Progenitor cell of endocrine pancreas (in vitro differentiated cells): ENCODE measurements around the gene TMEM43. TPM values are rescaled to one million over a fixed set of nuclear protein-coding genes. Genes with fewer than 3 reads are reported as not detected.

ENCODE experiments used
- DNase-seq: peaks from one replicate; pipeline ENCODE4 v3.0.0; 2021; ENCODE audit warnings: low spot score; ENCODE audit not compliant: unreplicated experiment
- H3K27ac Mint-ChIP-seq: 2 replicates; pipeline ENCODE4 v1.8.0; 2021; ENCODE audit warnings: mild to moderate bottlenecking, moderate library complexity, mixed read lengths
- H3K27me3 Mint-ChIP-seq: 2 replicates; pipeline ENCODE4 v1.8.0; 2021; ENCODE audit warnings: mixed read lengths
- H3K36me3 Mint-ChIP-seq: 2 replicates; pipeline ENCODE4 v1.8.0; 2022; ENCODE audit warnings: mixed read lengths; ENCODE audit not compliant: insufficient read depth
- H3K4me1 Mint-ChIP-seq: 2 replicates; pipeline ENCODE4 v1.8.0; 2021; ENCODE audit warnings: low read depth, mixed read lengths
- H3K4me3 Mint-ChIP-seq: 2 replicates; pipeline ENCODE4 v1.8.0; 2021; ENCODE audit warnings: low read depth, mild to moderate bottlenecking, moderate library complexity, mixed read lengths
- H3K9me3 Mint-ChIP-seq: 2 replicates; pipeline ENCODE4 v1.8.0; 2021; ENCODE audit warnings: low read depth, mixed read lengths
- total RNA-seq: library from RNA; stranded (reverse); gene quantifications from 2 replicates; pipeline ENCODE4 v1.2.1, GENCODE V29; 2021
- TF ChIP-seq, protein P1 (sequence below): fragments of 200-600 bp; sonication (generic); IDR thresholded peaks from one replicate; pipeline ENCODE4 v1.5.0; 2021; ENCODE audit warnings: antibody characterized with exemption, mild to moderate bottlenecking; ENCODE audit not compliant: unreplicated experiment

Gene TMEM43
- total RNA-seq, 1 donor from 2014 or later: 40.0 TPM

DNA sequence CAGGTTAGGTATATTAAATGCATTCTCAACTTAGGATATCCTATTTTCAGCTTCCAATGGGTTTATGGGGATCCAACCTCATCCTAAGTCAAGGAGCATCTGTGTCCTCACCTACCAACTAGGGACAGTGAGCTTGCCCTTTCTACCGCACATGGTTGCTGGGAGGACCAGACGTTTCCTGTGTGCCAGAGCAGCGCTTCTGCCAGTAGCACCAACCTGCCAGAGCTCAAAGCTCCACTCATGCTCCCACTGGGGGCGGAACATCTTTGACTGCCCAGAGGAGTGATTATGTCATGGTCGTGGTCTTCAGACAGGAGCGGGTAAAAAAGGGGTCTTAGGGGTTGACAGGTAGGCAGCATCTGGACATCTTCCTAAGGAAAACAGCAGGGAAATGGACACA is 28.8 kb downstream of the TMEM43 start:
- H3K9me3 Mint-ChIP-seq: no peaks in the 10 kb centered on the region
- H3K4me1 Mint-ChIP-seq: no peaks in the 10 kb centered on the region
- H3K36me3 Mint-ChIP-seq: peaks cover 21% of the 10 kb centered on the region
- H3K27me3 Mint-ChIP-seq: no peaks in the 10 kb centered on the region
- H3K27ac Mint-ChIP-seq: no peak overlapping the region
- no peak for DNase-seq
- no peak overlapping the region for H3K4me3 Mint-ChIP-seq
- TF ChIP-seq, protein P1, sequence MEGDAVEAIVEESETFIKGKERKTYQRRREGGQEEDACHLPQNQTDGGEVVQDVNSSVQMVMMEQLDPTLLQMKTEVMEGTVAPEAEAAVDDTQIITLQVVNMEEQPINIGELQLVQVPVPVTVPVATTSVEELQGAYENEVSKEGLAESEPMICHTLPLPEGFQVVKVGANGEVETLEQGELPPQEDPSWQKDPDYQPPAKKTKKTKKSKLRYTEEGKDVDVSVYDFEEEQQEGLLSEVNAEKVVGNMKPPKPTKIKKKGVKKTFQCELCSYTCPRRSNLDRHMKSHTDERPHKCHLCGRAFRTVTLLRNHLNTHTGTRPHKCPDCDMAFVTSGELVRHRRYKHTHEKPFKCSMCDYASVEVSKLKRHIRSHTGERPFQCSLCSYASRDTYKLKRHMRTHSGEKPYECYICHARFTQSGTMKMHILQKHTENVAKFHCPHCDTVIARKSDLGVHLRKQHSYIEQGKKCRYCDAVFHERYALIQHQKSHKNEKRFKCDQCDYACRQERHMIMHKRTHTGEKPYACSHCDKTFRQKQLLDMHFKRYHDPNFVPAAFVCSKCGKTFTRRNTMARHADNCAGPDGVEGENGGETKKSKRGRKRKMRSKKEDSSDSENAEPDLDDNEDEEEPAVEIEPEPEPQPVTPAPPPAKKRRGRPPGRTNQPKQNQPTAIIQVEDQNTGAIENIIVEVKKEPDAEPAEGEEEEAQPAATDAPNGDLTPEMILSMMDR: no peak

DNA sequence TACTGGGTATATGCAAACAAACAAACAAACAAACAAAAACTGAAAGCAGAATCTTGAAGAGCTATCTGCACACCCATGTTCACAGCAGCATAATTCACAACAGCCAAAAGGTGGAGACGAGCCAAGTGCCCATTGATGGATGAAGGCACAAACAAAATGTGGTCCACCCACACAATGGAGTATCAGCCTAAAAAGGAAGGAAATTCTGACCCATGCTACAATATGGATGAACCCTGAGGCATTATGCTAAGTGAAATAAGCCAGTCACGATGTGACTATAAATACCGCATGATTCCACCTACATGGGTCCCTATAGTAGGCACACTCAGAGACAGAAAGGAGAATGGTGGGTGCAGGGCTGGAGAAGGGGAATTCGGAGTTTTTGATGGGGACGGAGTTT is 29.4 kb downstream of the TMEM43 start:
- Mint-ChIP-seq H3K9me3 (no peaks in the 10 kb centered on the region), H3K36me3 (peaks cover 25% of the 10 kb centered on the region)

DNA sequence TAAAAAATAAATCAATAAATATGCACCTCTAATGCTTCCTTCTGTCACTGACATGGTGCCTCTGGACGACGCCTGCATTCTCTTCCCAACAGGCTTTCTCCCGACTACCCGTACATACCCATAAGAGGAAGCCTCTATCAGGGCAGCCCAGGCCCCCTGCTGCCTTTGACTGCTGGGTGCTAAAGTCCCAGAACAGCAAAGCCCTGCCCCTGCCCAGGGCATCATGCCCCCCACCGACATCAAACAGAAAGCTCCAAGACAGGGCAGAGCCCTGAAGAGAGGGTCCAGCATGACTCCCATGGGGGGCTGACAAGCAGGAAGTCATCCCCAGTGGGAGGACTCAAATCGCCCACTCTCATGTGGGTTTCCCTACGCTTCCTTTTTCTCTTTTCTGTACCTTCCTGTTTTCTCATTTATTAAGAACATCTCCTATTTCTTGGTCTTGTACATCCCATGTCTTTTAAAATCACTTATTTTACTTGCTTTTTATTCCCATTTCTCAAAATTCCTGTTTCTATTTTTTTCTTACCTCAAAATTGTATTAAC is 30.1 kb downstream of the TMEM43 start:
- Mint-ChIP-seq H3K9me3 (no peaks in the 10 kb centered on the region), H3K36me3 (peaks cover 27% of the 10 kb centered on the region), H3K4me1 (no peaks in the 10 kb centered on the region), H3K27ac (no peak overlapping the region), H3K27me3 (no peaks in the 10 kb centered on the region), H3K4me3 (no peak overlapping the region)
- no peak for DNase-seq
- TF ChIP-seq, protein P1: no peak

More for the DNA sequence above, 29.4 kb downstream of the TMEM43 start:
- H3K4me1 Mint-ChIP-seq: no peaks in the 10 kb centered on the region
- no peak overlapping the region for H3K27ac Mint-ChIP-seq
- H3K4me3 Mint-ChIP-seq: no peak overlapping the region
- TF ChIP-seq, protein P1: no peak
- no peak for DNase-seq
- no peaks in the 10 kb centered on the region for H3K27me3 Mint-ChIP-seq

DNA sequence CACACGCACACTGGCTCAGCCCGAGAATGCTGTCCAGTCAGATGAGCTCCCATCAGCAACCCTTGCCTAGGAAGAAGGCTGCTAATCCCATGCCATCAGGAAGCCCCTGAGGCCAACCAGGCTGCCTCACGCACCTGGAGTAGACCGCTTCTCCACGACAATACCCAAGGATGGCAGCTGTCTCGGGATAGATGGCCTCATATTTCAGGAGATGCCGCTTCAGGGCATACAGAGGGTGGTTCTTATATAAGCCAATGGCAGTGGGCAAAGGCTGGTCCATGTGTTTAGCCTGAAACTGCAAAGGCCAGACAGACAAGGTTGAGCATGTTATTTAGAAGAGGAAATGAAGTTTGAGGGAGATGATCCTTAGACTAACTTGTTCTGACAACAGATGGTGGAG is 31.3 kb downstream of the TMEM43 start:
- Mint-ChIP-seq H3K4me1 (no peaks in the 10 kb centered on the region), H3K27ac (no peak overlapping the region), H3K36me3 (peaks cover 36% of the 10 kb centered on the region), H3K9me3 (peaks cover 4% of the 10 kb centered on the region), H3K4me3 (no peak overlapping the region), H3K27me3 (no peaks in the 10 kb centered on the region)
- no peak for DNase-seq
- TF ChIP-seq, protein P1: no peak

DNA sequence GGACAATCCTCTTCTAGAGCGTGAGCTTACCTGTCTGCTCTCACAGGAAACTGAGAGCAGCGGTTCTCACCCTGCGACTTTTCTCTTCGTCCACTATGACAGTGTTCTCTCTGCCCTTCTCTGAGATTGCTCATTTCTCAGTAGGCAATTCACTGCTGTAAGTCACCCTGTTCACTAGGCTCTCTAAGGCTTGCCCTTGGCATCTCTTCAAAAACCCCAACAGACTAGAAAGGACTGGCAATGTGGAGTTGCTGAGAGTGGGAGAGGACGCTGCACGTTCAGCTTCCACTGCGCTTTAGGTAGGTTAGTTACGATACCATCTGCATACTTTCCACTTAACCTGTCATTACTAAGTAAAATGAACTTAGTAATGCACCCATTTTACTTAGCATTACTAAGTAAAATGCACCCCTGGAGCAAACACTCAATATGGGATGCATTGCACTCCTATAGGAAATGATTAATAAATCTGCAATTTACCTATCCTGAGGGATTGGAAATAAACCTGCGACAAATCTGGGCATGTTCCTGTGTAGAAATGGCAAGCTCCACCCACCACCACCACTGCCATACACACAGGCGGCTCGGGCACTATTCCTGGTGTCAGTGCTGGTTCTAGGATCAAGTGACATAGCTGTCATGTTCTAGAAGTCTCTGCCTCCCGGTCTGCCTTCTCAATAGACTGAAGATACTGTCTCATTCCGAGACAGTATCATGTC is 32.1 kb downstream of the TMEM43 start:
- Mint-ChIP-seq H3K27ac (no peak overlapping the region), H3K9me3 (peaks cover 10% of the 10 kb centered on the region), H3K4me3 (no peak overlapping the region), H3K27me3 (no peaks in the 10 kb centered on the region), H3K4me1 (no peaks in the 10 kb centered on the region), H3K36me3 (peaks cover 44% of the 10 kb centered on the region)
- no peak for DNase-seq
- TF ChIP-seq, protein P1: no peak
